Loucy (cell line): ENCODE data around the gene FLRT2.

ENCODE experiments used
- CTCF ChIP-seq: fragments of 200-600 bp; sonication (generic); conservative IDR thresholded peaks from 2 replicates; pipeline ENCODE4 v1.5.1; 2014; ENCODE audit warnings: mild to moderate bottlenecking, antibody characterized with exemption, low read length
- EZH2phosphoT487 ChIP-seq: fragments of 200-600 bp; IDR thresholded peaks from 2 replicates; pipeline ENCODE4 v1.6.1; 2018; ENCODE audit warnings: antibody characterized with exemption, mild to moderate bottlenecking, moderate library complexity, borderline replicate concordance

- TF ChIP-seq CTCF: no peak
- TF ChIP-seq EZH2phosphoT487: no peak
These were observed 1.2 kb downstream of the FLRT2 start for GRCh38 chr14:85531141-85531586.
